IMR-90 (cell line): Measurements from ENCODE around the gene RNF128. TPM values are rescaled to one million over a fixed set of nuclear protein-coding genes. Genes with fewer than 3 reads are reported as not detected.
A peak's percentile ranks its signal among the peaks of the same experiment; 100 is the strongest.

Experiments used
- ATAC-seq: fragments of 200-7000 bp; cut with Tn5 transposase; 2 replicates; pipeline ENCODE4 v1.9.1; 2020; ENCODE audit warnings: low read depth, mild to moderate bottlenecking, moderate library complexity
- BruUV-seq: library from RNA; stranded (reverse); fragments of 400-500 nt; replicated peaks from 2 replicates; lab custom pipeline; 2021; lab: Mats Ljungman, UMichigan
- CTCF ChIA-PET: fragments of 300-600 bp; formaldehyde crosslinking; extraction: SDS; loops from one replicate; lab custom pipeline; 2021; ENCODE audit warnings: antibody characterized with exemption; lab: Yijun Ruan, JAX
- POLR2A ChIA-PET: fragments of 300-600 bp; sonication (Branson Sonifier 250); formaldehyde crosslinking; loops from one replicate; lab custom pipeline; 2022; ENCODE audit warnings: antibody characterized with exemption; ENCODE audit not compliant: unreplicated experiment; lab: Charles Lee
- DNase-seq: peaks from one replicate; pipeline ENCODE4 v3.0.0; 2013
- H2AFZ ChIP-seq: replicated peaks from 2 replicates; pipeline ENCODE3; 2013; ENCODE audit warnings: low read length, mild to moderate bottlenecking; ENCODE audit not compliant: poor library complexity
- H2AK5ac ChIP-seq: 2 replicates; pipeline ENCODE4 v1.6.1; 2013; ENCODE audit warnings: low read depth, low read length, inconsistent platforms
- H2AK9ac ChIP-seq: replicated peaks from 2 replicates; pipeline ENCODE3; 2013; ENCODE audit warnings: mild to moderate bottlenecking, low read depth, low read length, moderate library complexity; ENCODE audit not compliant: poor library complexity
- H2BK120ac ChIP-seq: 2 replicates; pipeline ENCODE4 v1.6.1; 2013; ENCODE audit warnings: low read depth, low read length, inconsistent platforms
- H2BK15ac ChIP-seq: 3 replicates; pipeline ENCODE4 v1.6.1; 2013; ENCODE audit warnings: low read depth, low read length, inconsistent platforms
- H2BK20ac ChIP-seq: 2 replicates; pipeline ENCODE4 v1.6.1; 2013; ENCODE audit warnings: low read depth, mild to moderate bottlenecking, inconsistent platforms, low read length, moderate library complexity
- H2BK5ac ChIP-seq: 2 replicates; pipeline ENCODE4 v1.6.1; 2013; ENCODE audit warnings: mild to moderate bottlenecking, low read depth, low read length, inconsistent platforms; ENCODE audit not compliant: poor library complexity, severe bottlenecking
- H3K14ac ChIP-seq: replicated peaks from 2 replicates; pipeline ENCODE4 v1.6.1; 2013; ENCODE audit warnings: low read depth, low read length, inconsistent platforms
- H3K18ac ChIP-seq: 2 replicates; pipeline ENCODE4 v1.6.1; 2013; ENCODE audit warnings: low read depth, low read length, control low read depth
- H3K23ac ChIP-seq: 2 replicates; pipeline ENCODE4 v1.6.1; 2013; ENCODE audit warnings: low read depth, low read length, inconsistent platforms
- H3K27ac ChIP-seq: 2 replicates; pipeline ENCODE4 v1.5.1; 2013; ENCODE audit warnings: mild to moderate bottlenecking, control low read depth, low read length; ENCODE audit not compliant: insufficient read depth
- H3K27me3 ChIP-seq: 2 replicates; pipeline ENCODE4 v1.6.1; 2013; ENCODE audit warnings: low read length; ENCODE audit not compliant: control insufficient read depth, insufficient read depth
- H3K36me3 ChIP-seq: 2 replicates; pipeline ENCODE4 v1.6.1; 2013; ENCODE audit warnings: low read length, mixed read lengths; ENCODE audit not compliant: control insufficient read depth, insufficient read depth
- H3K4ac ChIP-seq: 2 replicates; pipeline ENCODE4 v1.6.1; 2013; ENCODE audit warnings: low read depth, low read length, inconsistent platforms
- H3K4me1 ChIP-seq: 2 replicates; pipeline ENCODE4 v1.6.1; 2013; ENCODE audit warnings: low read length, mixed read lengths; ENCODE audit not compliant: control insufficient read depth, insufficient read depth
- H3K4me2 ChIP-seq: 2 replicates; pipeline ENCODE4 v1.6.1; 2013; ENCODE audit warnings: low read depth, mild to moderate bottlenecking, control low read depth, low read length, moderate library complexity
- H3K4me3 ChIP-seq: 2 replicates; pipeline ENCODE4 v1.5.1; 2013; ENCODE audit warnings: low read depth, mild to moderate bottlenecking, control low read depth, low read length, moderate library complexity; ENCODE audit not compliant: insufficient read depth
- H3K56ac ChIP-seq: 2 replicates; pipeline ENCODE4 v1.6.1; 2013; ENCODE audit warnings: low read length, inconsistent platforms; ENCODE audit not compliant: insufficient read depth; ENCODE audit errors: extremely low read depth
- H3K79me1 ChIP-seq, 2 experiments: 2 replicates each; pipeline ENCODE4 v1.6.1; 2013; ENCODE audit warnings: low read length in 2 of 2, inconsistent platforms in 1 of 2, low read depth in 1 of 2
- H3K9ac ChIP-seq: 2 replicates; pipeline ENCODE4 v1.6.1; 2013; ENCODE audit warnings: low read depth, low read length, control low read depth
- H3K9me1 ChIP-seq: 2 replicates; pipeline ENCODE4 v1.6.1; 2013; ENCODE audit warnings: low read length, inconsistent platforms; ENCODE audit not compliant: insufficient read depth
- H3K9me3 ChIP-seq: 2 replicates; pipeline ENCODE4 v1.6.1; 2013; ENCODE audit warnings: low read length; ENCODE audit not compliant: control insufficient read depth, insufficient read depth
- H4K20me1 ChIP-seq: 2 replicates; pipeline ENCODE4 v1.6.1; 2013; ENCODE audit warnings: low read length, inconsistent platforms; ENCODE audit not compliant: insufficient read depth
- H4K5ac ChIP-seq: 2 replicates; pipeline ENCODE4 v1.6.1; 2013; ENCODE audit warnings: mild to moderate bottlenecking, low read depth, low read length, control low read depth
- H4K8ac ChIP-seq, 2 experiments: 2 replicates each; pipeline ENCODE4 v1.6.1; 2013; ENCODE audit warnings: low read depth in 2 of 2, low read length in 2 of 2, control low read depth in 1 of 2, inconsistent platforms in 1 of 2
- H4K91ac ChIP-seq: 2 replicates; pipeline ENCODE4 v1.6.1; 2013; ENCODE audit warnings: low read depth, low read length, inconsistent platforms; ENCODE audit not compliant: insufficient read depth
- BHLHE40 ChIP-seq: fragments of 150-350 bp; IDR thresholded peaks from 2 replicates; pipeline ENCODE4 v1.6.1; 2016; ENCODE audit warnings: mild to moderate bottlenecking, low read depth, low read length
- CEBPB ChIP-seq: IDR thresholded peaks from 2 replicates; pipeline ENCODE4 v1.6.1; 2012; ENCODE audit warnings: low read depth, low read length, improper control_type of control experiment
- CHD1 ChIP-seq: IDR thresholded peaks from 2 replicates; pipeline ENCODE4 v1.6.1; 2012; ENCODE audit warnings: low read depth, low read length, improper control_type of control experiment
- CTCF ChIP-seq: conservative IDR thresholded peaks from 2 replicates; pipeline ENCODE4 v1.5.1; 2012; ENCODE audit warnings: mild to moderate bottlenecking, low read depth, low read length, improper control_type of control experiment
- ELK1 ChIP-seq: fragments of 150-350 bp; IDR thresholded peaks from 2 replicates; pipeline ENCODE4 v1.6.1; 2016; ENCODE audit warnings: low read depth, mild to moderate bottlenecking, low read length, moderate library complexity, borderline replicate concordance
- FOS ChIP-seq: fragments of 150-350 bp; IDR thresholded peaks from 2 replicates; pipeline ENCODE4 v1.6.1; 2016; ENCODE audit warnings: low read depth, low read length
- MAFK ChIP-seq: IDR thresholded peaks from 2 replicates; pipeline ENCODE4 v1.6.1; 2012; ENCODE audit warnings: low read depth, low read length, improper control_type of control experiment
- MAZ ChIP-seq: IDR thresholded peaks from 2 replicates; pipeline ENCODE4 v1.6.1; 2012; ENCODE audit warnings: low read depth, mild to moderate bottlenecking, low read length, improper control_type of control experiment, moderate library complexity, borderline replicate concordance
- MXI1 ChIP-seq: IDR thresholded peaks from 2 replicates; pipeline ENCODE4 v1.6.1; 2012; ENCODE audit warnings: low read depth, mild to moderate bottlenecking, low read length, moderate library complexity, borderline replicate concordance
- NFE2L2 ChIP-seq: fragments of 150-350 bp; IDR thresholded peaks from 2 replicates; pipeline ENCODE4 v1.6.1; 2016; ENCODE audit warnings: low read depth, mild to moderate bottlenecking, low read length
- POLR2A ChIP-seq: IDR thresholded peaks from 2 replicates; pipeline ENCODE4 v1.6.1; 2012; ENCODE audit warnings: mild to moderate bottlenecking, low read depth, low read length
- RAD21 ChIP-seq: IDR thresholded peaks from 2 replicates; pipeline ENCODE4 v1.6.1; 2012; ENCODE audit warnings: low read length, improper control_type of control experiment
- RCOR1 ChIP-seq: IDR thresholded peaks from 2 replicates; pipeline ENCODE4 v1.6.1; 2012; ENCODE audit warnings: mild to moderate bottlenecking, low read length, improper control_type of control experiment; ENCODE audit not compliant: insufficient replicate concordance
- RFX5 ChIP-seq: IDR thresholded peaks from 2 replicates; pipeline ENCODE4 v1.8.0; 2012; ENCODE audit warnings: low read depth, mild to moderate bottlenecking, low read length, moderate library complexity
- SMC3 ChIP-seq: fragments of 150-350 bp; IDR thresholded peaks from 2 replicates; pipeline ENCODE4 v1.6.1; 2016; ENCODE audit warnings: low read depth, mild to moderate bottlenecking, antibody characterized with exemption, low read length, moderate library complexity
- USF2 ChIP-seq: fragments of 150-350 bp; IDR thresholded peaks from 2 replicates; pipeline ENCODE4 v1.6.1; 2017; ENCODE audit warnings: mild to moderate bottlenecking, antibody characterized with exemption, low read length, low read depth
- WGBS, 2 experiments: methylation state at CpG; one replicate each; pipeline versions ENCODE4 v1.1.5 to v1.1.7; 2013; ENCODE audit warnings: missing lambda C conversion rate in 2 of 2; ENCODE audit not compliant: insufficient read length in 1 of 2; ENCODE audit errors: extremely low coverage in 2 of 2; 5-methylcytosine and 5-hydroxymethylcytosine counted together
- dilution Hi-C: fragments of 300-500 bp; cut with HindIII; formaldehyde crosslinking; loops from one replicate; pipeline ENCODE4 v1.14.3; 2018; ENCODE audit warnings: low sequenced_read_pairs; ENCODE audit not compliant: unreplicated experiment
- in situ Hi-C: fragments of 300-500 bp; cut with MboI; formaldehyde crosslinking; loops from 3 replicates; pipeline ENCODE4 v1.14.3; 2019; ENCODE audit warnings: low sequenced_read_pairs, inconsistent platforms, mixed read lengths
- intact Hi-C: fragments of 100-400 bp; cut with micrococcal nuclease; formaldehyde crosslinking; loops from 2 replicates; pipeline ENCODE4 v1.10.0; 2022
- polyA plus RNA-seq, 3 experiments: library from polyadenylated mRNA; depleted of rRNA; stranded (reverse); fragments of >200 nt; gene quantifications; 2 replicates each; pipeline ENCODE4 v1.2.3, GENCODE V29; 2012; ENCODE audit warnings: low replicate concordance in 1 of 3
- total RNA-seq: library from RNA; depleted of rRNA; stranded (reverse); fragments of >200 nt; gene quantifications from 2 replicates; pipeline ENCODE4 v1.2.3, GENCODE V29; 2012

The RNF128 gene
- total and polyA plus RNA-seq, 2 of the 4 experiments (the other 2 are of a cell fraction) = 3.0 to 4.8 TPM

- POLR2A ChIA-PET = no interaction called here
Observed at GRCh38 chrX:106791495-106791894, 65.0 kb downstream of the RNF128 start.

More at GRCh38 chrX:106791495-106791894, 65.0 kb downstream of the RNF128 start:
- no TSS peak for BruUV-seq
- H3K18ac ChIP-seq = no peak overlapping the region
- H3K4me3 ChIP-seq = no peak overlapping the region
- H3K27ac ChIP-seq = no peak overlapping the region
- ATAC-seq = no peak
- H4K5ac ChIP-seq = no peak overlapping the region
- H3K4me2 ChIP-seq = no peak overlapping the region
- H2AK9ac ChIP-seq = no peak overlapping the region
- H3K79me1 ChIP-seq = no peaks in the 10 kb centered on the region
- H2AFZ ChIP-seq = no peak overlapping the region
- no peaks in the 10 kb centered on the region for H3K36me3 ChIP-seq
- H3K14ac ChIP-seq = no peak overlapping the region
- H3K56ac ChIP-seq = no peak overlapping the region
- H3K9me1 ChIP-seq = no peaks in the 10 kb centered on the region
- H3K27me3 ChIP-seq = no peaks in the 10 kb centered on the region; the same call in 1 of the 2 replicates
- H2BK120ac ChIP-seq = no peak overlapping the region
- peak; percentile 14 for DNase-seq
- H3K4me1 ChIP-seq = no peaks in the 10 kb centered on the region
- CTCF ChIA-PET = no interaction called here
- TF ChIP-seq USF2 = no peak
- TF ChIP-seq MXI1 = no peak
- TF ChIP-seq CEBPB = no peak
- TF ChIP-seq CTCF = peak; percentile 42
- peak; percentile 39 for TF ChIP-seq RAD21
- TF ChIP-seq SMC3 = peak; percentile 41; the same call in 1 of the 2 replicates
- no peak for TF ChIP-seq RFX5
- no peak for TF ChIP-seq MAFK
- TF ChIP-seq FOS = no peak
- TF ChIP-seq ELK1 = no peak
- TF ChIP-seq NFE2L2 = no peak
- no peak for TF ChIP-seq RCOR1
- no peak for TF ChIP-seq POLR2A
- no peak for TF ChIP-seq MAZ
- TF ChIP-seq CHD1 = no peak
- no peak for TF ChIP-seq BHLHE40
- no peak overlapping the region for H4K91ac ChIP-seq
- dilution Hi-C loops (no loop called here), intact Hi-C loops (loop anchor here (1.0 kb wide), 1 partner anchor 310 kb away; no protein-coding TSS in a partner anchor), in situ Hi-C loops (loop anchor here (25.0 kb wide), 1 partner anchor 304 kb away; no protein-coding TSS in a partner anchor)
- no peak overlapping the region for H3K23ac ChIP-seq
- no peak overlapping the region for H4K8ac ChIP-seq
- no peak overlapping the region for H2BK20ac ChIP-seq
- H2BK5ac ChIP-seq = no peak overlapping the region
- H3K4ac ChIP-seq = no peak overlapping the region
- H3K9me3 ChIP-seq = no peaks in the 10 kb centered on the region
- no peak overlapping the region for H3K9ac ChIP-seq
- H4K20me1 ChIP-seq = no peaks in the 10 kb centered on the region
- H2AK5ac ChIP-seq = no peak overlapping the region
- WGBS, 2 experiments = no CpG with 5 or more reads among the region's 1 CpG
- no peak overlapping the region for H2BK15ac ChIP-seq
